ENCODE measurements around the gene CYP39A1.

GRCh38 chr6:46500382-46500781 is 152.2 kb downstream of the CYP39A1 start:
- TF ChIP-seq POLR2AphosphoS5 (IDR thresholded peaks at IDR 0.05; ENCODE audit: low read depth, low read length) (no peak), SIN3A (IDR thresholded peaks at IDR 0.05; ENCODE audit: borderline replicate concordance, insufficient read depth, low read length) (no peak), TAF1 (IDR thresholded peaks at IDR 0.05; ENCODE audit: borderline replicate concordance, insufficient read depth, low read length) (no peak)
